GM19035 (cell line): ENCODE results near the gene PPT2.
"Not testable (repeated sequence)": the region's sequence is repeated elsewhere in the genome, so short reads cannot be mapped to it uniquely, and the experiment has no call there.

ENCODE experiments used
- ATAC-seq: cut with Tn5 transposase; IDR thresholded peaks from one replicate; pipeline ENCODE4 v1.9.1; 2021; ENCODE audit not compliant: unreplicated experiment

Gene PPT2

DNA sequence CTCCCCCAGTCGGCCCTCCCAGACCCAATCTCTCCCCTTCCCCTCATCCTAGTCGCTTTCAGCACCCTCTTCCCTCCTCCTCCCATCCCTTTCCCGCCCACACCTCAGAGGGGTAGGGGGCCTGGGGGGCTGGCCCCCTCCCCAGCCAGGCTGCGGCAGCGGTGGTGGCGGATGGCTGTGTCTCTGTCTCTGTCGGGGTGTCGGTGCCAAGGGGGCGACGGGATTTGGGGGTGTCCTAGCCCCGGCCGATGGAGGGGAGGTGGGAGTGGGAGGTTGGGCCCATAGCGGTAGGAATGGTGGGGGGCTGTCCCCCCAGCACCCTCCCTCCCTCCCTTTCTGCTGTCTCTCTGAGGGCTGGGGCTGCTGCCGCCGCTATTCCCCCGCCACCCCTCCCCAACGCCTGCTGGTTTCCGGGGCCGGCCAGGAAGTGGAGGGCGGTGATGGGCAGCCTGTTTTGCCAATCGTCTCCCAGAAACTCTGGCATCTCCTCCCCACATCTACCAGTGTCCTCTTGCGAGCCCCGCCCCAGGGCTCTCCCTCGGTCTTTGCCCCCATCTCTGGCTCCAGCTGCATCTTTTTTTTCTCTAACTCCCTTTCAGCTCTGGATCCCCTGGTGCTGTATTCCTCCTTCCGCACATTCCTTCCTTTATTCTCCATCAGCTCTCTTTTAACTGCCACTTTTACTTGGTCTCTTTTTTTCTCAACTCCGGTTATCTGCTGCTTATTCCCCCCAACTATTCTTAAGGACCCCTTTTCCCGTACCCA is 22.0 kb downstream of the PPT2 start, which contains the start of gene AGPAT1:
AGPAT1 (minus strand) TSS at position 374 of the 765 bp plus-strand sequence. CDS start 4,588 bp downstream, outside the sequence.
- ATAC-seq, result peak; percentile 40

DNA sequence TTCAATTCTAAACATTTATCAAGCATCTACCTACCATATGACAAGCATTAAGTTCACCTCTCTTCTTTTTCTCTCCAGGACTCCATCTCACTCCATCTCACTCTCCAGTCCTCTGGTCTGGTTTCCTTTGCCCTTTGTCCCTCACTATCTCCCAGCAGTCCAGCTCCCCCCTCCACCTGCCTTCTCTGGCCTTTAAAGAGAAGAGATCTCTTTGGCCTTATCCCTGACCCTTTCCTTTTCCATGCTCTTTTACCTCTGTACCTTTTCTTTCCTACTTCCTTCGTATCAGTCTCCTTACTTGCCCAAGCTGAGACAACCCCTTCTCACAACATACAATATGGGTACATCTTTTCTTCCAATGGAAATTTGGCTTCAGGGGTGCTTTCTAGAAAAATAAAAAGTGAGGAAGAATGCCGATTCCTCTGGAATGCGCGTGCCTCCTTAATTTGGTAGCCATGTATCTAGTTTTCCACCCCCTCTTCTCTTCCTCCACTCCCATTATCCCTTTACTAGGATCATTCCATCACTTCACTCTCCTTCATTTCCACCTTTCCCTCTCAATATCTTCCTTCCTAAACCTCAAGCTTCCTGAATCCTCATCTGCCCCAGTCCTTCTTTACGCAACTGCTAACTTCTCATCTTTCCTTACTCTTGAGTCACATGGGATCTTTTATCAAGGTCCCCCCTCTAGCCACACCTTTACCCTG is 22.7 kb downstream of the PPT2 start:
- no peak for ATAC-seq

DNA sequence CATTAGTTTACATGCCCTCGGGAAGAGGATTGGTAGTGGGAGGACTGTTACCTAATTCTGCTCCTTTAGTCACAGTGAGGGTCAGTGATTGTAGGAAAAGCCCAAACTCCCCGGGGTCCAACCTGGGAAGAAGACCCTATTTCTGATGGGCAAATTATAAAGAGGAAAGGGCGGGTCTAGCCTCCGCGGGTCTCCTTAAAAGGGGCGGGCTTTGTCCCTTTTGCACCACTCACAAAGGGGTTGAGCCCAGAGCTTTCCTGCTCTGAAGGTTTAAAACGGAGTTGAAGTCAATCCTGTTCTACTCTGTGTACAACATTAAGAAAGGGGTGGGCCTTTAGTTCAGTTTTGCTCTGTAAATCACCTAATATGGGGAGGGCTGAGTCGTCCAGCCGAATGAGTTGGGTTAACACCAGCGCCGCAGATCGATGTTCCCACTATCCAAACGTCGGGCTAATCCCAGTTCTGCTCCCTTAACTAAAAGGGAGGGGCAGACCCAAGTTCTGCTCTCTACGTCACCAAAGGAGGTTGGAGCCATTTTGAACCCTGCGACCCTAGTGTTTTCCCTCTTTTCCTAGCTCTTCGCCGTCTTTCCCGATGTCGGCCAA is 23.3 kb downstream of the PPT2 start:
- peak; percentile 0 for ATAC-seq

DNA sequence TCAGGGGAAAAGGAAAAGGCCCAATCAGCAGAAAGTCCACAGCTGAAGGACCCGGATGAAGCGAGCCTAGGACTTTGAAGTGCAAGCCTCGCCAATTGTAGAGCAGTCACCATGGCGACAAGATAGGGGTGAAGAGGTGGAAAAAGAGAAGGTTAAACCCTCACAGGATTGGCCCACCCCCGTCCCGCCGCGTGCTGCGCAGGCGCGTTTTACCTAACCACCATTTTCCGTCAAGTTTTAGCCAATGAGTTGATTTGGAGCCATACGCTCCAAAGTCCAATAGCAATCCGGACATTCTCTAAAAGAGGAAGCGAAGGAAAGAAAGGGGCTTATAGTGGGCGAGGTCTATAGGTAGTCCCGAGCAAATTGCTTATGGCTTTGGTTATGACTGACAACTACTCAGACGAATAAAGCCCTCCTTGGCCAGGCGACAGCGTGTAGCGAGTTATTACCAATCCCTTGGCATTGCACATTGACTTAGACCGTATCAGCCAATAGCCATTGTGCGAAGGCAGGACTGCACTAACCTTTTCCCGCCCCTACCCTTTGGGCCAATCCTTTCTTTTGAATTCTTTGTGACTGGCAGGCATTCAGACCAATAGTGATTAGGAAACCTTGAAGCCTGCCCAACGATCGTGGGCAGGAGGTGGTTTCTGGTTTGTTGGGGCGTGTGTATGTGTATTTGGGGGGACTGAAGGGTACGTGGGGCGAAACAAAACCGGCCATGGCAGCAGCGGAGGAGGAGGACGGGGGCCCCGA is 24.0 kb downstream of the PPT2 start, which contains the start of gene RNF5:
RNF5 (plus strand) TSS at position 618 of the 759 bp plus-strand sequence; CDS start at position 725, 107 bp downstream.
- peak; percentile 78 for ATAC-seq

DNA sequence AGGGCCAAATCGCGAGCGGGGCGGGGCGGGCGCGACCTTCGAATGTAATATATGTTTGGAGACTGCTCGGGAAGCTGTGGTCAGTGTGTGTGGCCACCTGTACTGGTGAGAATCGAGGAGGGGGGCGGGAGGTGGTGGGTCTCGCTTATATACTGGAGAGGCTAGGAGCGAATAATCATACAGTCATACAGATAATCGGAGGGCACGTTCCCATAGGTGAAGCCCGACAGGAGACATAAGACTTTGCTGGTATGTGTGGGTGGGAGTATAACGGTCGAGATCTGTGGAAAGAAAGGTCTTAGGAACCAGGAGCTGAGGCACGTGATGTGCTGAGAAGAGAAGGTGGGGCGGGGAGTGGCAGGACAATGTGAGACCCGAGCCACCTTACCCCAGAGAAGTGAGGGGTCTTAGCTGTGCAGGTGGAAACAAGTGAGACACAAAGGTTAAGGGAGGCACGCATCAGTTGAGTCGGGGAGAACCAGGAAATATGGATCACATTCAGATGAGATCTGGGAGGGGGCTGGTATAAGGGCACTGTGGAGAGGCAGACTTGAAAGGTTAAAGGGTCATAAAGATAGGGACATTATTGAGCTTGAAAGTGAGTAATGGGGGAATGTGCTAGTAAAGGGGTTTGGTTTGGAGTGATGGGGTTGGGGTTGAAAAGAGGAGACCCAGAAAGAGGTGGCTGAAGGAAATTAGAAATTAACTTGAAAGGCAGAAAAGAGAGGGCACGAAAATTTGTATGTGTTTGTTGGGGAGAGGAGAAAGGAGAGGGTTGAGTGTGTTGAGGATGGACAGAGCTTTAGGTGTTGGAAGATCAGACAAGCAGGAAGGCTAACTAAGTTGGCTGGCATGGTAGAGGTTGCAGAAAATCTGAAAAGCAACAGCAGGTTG is 24.9 kb downstream of the PPT2 start:
- ATAC-seq, result no peak

DNA sequence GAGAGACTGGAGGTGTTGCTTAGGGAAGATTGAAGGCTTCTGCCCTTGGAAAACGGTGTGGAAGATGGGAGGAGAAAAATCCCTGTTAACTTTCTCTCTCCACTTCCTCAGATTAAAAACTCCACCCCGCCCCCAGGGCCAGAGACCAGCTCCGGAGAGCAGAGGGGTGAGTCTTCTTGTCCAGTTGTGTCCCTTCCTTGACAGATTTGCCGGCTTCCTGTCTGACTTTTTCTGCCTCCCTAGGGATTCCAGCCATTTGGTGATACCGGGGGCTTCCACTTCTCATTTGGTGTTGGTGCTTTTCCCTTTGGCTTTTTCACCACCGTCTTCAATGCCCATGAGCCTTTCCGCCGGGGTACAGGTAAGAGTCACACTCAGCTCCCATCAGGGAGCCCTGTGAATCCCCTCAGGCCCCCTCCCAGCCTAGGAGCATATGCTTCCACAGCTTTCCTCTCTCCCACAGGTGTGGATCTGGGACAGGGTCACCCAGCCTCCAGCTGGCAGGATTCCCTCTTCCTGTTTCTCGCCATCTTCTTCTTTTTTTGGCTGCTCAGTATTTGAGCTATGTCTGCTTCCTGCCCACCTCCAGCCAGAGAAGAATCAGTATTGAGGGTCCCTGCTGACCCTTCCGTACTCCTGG is 25.9 kb downstream of the PPT2 start:
- ATAC-seq, result no peak

DNA sequence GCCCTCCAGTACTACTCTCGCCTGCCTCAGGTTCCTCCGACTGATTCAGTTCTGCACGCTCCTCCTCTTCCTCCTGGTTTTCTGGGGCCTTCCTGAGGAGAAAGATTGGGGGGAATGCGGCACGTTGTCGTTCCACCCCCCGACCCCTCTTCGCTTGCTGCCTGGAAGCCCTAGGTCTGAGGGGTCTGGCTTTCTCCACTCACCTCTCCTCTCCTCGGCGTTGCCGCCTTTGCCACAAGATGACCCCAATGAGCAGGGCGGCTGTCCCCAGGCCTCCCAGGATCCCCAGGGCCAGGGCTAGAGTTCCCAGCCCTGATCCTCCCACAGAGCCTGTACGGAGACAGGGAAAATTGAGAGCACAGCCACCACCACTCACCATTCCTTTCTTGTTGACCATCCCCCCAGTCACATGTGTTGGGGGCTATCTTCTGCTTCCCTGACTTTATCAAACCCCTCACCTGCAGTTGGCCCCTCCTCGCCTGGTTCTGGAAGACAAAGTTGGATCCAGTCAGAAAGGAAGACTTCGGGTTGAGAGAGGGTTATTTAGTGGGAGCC is 27.3 kb downstream of the PPT2 start:
- no peak for ATAC-seq

DNA sequence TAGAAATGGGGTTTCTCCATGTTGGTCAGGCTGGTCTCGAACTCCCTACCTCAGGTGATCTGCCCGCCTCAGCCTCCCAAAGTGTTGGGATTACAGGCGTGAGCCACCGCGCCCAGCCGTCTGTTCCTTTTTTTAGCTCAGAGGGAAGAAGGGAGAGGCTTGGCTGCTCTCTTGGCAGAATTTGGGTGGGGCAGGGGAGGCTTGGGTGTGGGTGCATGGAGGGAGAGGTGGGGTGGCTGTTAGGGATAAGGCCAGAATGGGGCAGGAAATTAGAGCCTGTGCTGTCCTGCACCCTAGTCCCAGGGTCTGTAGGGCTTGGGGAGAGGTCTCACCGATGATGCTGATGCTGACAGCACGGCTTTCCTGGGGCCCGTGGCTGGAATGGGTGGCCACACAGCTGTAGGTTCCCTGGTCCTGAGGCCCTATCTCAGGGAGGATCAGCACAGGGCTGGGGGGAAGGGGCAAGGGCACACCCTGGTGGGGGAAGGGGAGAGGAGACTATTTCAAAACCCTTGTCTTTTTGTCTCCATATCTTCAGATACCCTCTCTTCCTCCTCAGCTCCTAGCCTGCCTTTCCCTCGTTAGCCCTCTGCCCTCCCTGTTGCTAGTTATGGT is 28.1 kb downstream of the PPT2 start:
- no peak for ATAC-seq

DNA sequence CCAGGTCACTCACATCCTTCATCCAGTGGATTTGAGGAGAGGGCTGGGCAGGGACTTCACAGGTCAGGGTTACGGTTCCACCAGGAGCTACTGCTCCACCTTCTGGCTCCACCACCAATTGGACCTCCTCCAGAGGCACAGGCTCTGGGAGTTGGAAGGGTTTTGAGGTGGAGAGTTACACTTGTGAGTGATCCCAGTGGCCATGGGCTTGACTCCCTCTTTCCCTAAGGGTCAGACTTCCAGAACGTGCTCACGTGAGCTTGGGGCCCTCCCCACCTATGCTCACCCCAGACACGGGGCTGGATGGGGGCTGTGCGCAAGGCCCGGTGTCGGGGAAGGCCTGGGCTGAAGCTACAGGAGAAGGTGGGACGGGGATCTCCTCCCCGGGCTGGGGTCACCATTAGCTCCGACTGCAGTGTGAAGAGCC is 28.6 kb downstream of the PPT2 start:
- ATAC-seq, result no peak

DNA sequence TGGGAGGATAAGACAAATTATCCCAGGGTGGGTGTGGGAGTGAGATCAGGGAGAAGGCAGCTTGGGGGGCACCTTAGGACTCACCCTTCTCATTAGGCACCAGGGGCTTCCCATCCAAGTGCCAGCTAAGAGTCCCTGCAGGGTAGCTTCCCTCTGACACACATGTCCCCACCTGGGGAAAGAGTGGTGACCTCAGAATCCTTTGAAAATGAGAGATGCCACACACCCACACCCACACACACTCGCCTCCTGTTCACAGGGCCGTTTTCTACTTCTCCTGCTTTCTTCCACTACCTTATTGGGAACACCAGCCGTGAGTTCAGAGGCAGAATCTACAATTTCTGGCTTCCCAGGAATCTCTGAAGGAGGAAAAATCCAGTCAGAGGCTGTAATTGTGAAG is 29.1 kb downstream of the PPT2 start:
- no peak for ATAC-seq

DNA sequence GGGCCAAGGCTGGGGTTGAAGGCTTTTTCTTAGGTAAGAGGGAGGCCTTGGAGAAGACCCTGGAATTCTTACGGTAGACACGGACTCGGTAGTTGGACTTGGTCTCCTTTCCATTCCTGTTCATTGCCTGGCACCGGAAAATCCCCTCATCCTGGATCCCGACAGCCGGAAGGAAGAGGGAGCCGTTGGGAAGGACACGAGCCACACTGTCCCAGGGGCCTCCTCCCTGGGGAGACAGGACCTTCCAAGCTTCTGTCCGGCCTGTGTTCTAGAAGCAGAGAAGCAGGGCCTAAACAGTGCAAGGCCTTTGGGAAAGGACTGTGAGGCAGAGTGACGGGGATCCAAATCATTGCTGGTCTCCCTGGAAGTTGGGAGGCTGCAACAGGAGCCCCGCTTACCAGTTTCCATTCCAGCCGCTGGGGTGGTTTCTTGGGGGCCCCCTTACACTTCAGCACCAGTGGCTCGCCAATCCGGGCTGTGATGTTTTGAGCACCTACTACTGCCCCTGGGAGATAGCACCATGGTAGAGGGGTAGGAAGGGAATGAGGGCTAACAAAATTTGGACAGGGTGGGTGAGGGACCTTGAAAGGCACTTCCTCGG is 29.6 kb downstream of the PPT2 start:
- ATAC-seq, result no peak

DNA sequence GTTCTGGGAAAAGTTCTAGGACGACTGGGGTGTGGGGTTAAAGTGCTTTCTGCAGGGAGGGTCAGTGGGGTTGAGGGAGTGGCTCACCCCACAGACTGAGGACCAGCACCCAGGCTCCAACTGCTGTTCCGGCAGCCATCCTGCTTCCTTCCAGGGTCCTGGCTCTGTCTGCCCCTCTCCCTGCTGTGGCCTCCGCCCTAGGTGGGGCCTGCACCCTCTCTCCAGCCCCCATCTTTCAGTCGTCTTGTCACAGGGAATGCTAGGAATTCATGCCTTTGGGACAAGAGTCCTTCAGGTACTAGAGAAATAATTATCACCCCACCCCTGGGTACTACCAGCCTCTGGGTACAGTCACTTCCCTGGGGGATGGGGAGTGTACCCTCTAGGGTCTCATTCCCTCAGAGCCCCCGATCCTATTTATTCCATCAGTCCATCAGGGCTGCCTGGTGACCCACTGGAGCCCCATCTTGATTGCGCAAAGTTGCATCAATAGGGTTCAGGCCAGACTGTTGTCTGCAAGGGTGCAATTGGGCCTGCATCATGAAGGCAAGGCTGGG is 30.2 kb downstream of the PPT2 start, which contains the start of gene AGER:
AGER (minus strand) TSS at position 170 of the 557 bp plus-strand sequence; CDS start at position 139, 31 bp downstream.
- ATAC-seq, result no peak

DNA sequence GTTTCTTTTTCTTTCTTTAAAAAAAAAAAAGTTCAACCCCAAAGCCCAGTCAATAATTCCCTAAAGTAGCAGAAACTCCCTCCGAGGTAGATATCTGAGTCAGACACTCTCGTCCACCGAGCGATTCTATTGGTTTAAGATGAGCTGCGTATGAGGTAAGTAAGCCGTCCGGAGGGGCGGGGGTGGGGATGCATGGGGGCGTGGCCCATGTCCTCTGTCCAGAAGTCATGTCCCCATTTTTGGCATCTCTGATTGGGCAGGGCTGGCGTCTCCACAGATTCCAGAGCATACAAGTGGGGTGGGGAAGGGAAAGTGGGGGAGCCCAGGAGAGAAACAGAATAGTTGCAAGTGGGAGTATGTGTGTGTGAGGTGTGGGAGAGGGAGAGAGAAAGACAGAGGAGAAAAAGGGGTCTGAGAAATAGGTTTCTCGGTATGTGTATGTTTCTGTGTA is 31.8 kb downstream of the PPT2 start:
- not testable (repeated sequence) for ATAC-seq

DNA sequence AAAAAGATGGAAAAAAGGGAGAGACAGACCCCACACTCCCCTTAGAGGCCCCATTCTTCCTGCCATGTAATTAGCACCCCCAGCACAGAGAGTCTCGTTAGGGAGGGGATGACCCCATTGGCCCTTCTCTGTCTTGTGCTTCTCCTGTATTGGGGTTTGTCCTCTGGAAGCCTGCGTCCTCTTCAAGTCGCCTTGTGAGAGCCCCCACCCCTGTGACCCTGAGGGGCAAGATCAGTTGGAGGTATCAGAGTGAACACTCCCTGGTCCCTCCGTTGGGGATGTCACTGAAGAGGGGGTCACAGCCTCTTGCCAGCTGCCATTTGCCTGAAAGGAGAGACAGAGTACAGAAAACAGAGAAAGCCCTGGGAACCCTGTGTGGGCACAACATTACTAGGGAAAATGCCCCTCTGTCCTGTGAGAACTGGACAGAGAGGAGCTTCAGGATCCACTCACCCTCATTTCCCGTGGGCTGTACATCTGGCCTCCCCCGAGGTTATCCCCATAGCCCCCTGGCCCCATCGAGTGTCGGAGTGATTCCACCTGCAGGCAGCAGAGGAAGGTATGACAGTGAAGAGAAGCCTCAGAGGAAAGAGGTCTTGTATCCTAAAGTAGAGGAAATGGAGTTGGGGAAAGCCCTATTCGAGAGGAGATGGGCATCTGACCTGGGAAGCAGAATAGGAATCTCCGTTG is 32.4 kb downstream of the PPT2 start:
- ATAC-seq, result not testable (repeated sequence)

DNA sequence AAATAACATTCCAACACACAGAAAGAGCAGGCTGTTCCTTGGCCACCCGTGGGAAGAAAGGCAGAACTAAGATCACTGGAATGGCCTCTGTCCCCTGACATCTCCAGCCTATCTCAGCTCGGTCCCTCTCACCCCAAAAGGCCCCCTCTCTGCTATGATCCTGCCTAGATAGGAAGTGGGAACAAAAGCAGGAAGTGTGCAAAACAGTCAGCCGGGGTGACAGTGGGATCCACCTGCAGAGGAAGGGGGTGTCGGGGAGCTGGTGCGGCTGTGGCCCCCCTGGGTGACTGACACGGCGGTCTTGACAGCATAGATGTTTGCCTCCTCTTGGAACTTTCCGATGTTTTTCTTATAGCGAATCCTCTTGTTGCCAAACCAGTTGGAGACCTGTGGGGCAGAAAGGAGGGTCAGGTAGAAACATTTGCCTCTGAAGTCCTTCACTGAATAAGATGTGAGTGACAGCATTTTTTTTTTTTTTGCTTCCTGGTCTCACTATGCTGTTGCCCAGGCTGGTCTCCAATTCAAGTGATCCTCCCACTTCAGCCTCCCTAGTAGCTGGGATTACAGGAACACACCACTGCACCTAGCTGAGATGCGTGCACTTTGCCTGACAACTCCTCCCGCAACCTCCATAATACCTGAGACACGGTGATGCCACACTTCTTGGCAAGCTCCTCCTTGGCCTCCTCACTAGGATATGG is 33.2 kb downstream of the PPT2 start:
- no peak for ATAC-seq

DNA sequence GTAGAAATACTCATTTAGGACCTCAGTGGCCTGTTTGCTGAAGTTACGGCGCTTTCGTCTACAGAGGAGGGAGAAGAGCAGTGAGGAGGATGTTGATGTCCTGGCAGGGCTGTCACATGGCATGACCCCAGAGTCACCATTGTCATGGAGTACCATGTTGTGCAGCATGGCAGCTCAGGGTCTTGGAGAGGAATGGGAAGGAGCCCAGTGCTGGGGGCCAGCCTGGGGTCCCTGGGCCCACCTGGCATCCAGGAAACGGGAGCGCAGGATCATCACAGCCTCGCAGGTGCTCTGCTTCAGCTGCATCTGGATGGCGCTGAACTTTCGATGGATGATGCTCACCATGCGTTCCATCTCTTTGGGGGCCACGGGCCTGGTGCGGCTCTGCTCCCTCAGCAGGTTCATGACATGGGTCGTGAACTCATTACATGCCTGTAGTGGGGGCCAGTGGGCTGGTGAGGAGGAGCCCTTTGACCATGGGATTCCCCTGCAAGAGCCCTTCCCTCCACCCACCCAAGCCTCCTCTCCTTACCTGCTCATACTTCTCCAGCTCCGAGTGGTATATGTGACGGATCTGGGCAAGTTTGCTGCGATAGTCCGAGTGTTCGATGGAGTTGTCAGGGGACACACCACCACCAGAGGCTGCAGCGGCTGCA is 33.9 kb downstream of the PPT2 start:
- not testable (repeated sequence) for ATAC-seq
